Measurements from ENCODE around the gene ANKRD34B.

DNA sequence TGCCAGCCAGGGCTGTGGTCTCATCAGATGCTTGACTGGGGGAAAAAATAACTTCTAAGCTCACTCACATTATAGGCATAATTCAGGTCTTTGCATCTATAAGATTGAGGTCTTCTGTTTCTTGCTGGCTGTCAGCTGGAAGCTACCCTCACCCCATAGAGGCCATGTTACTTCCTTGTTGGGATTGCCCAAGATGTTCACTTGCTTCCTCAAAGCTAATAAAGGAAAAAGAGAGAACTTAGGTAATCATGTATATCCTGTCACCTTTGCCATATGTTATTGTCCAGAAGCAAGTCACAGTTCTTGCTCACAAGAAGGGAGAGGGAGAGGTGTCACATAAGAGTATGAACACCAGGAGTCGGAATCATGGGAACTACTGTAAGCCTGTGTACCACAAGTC is 38.7 kb upstream of the ANKRD34B start:
- TF ChIP-seq, protein P1, sequence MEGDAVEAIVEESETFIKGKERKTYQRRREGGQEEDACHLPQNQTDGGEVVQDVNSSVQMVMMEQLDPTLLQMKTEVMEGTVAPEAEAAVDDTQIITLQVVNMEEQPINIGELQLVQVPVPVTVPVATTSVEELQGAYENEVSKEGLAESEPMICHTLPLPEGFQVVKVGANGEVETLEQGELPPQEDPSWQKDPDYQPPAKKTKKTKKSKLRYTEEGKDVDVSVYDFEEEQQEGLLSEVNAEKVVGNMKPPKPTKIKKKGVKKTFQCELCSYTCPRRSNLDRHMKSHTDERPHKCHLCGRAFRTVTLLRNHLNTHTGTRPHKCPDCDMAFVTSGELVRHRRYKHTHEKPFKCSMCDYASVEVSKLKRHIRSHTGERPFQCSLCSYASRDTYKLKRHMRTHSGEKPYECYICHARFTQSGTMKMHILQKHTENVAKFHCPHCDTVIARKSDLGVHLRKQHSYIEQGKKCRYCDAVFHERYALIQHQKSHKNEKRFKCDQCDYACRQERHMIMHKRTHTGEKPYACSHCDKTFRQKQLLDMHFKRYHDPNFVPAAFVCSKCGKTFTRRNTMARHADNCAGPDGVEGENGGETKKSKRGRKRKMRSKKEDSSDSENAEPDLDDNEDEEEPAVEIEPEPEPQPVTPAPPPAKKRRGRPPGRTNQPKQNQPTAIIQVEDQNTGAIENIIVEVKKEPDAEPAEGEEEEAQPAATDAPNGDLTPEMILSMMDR (IDR thresholded peaks at IDR 0.05), result no peak
- no peak for TF ChIP-seq CEBPB (IDR thresholded peaks at IDR 0.05)
- TF ChIP-seq, protein P2, sequence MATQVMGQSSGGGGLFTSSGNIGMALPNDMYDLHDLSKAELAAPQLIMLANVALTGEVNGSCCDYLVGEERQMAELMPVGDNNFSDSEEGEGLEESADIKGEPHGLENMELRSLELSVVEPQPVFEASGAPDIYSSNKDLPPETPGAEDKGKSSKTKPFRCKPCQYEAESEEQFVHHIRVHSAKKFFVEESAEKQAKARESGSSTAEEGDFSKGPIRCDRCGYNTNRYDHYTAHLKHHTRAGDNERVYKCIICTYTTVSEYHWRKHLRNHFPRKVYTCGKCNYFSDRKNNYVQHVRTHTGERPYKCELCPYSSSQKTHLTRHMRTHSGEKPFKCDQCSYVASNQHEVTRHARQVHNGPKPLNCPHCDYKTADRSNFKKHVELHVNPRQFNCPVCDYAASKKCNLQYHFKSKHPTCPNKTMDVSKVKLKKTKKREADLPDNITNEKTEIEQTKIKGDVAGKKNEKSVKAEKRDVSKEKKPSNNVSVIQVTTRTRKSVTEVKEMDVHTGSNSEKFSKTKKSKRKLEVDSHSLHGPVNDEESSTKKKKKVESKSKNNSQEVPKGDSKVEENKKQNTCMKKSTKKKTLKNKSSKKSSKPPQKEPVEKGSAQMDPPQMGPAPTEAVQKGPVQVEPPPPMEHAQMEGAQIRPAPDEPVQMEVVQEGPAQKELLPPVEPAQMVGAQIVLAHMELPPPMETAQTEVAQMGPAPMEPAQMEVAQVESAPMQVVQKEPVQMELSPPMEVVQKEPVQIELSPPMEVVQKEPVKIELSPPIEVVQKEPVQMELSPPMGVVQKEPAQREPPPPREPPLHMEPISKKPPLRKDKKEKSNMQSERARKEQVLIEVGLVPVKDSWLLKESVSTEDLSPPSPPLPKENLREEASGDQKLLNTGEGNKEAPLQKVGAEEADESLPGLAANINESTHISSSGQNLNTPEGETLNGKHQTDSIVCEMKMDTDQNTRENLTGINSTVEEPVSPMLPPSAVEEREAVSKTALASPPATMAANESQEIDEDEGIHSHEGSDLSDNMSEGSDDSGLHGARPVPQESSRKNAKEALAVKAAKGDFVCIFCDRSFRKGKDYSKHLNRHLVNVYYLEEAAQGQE (IDR thresholded peaks at IDR 0.05), result no peak
- no peak for TF ChIP-seq BCL3 (IDR thresholded peaks at IDR 0.05)
- no peak for TF ChIP-seq RCOR1 (IDR thresholded peaks at IDR 0.05; ENCODE audit: low read depth, low read length)
